ENCODE results near the gene USP35. TPM values are rescaled to one million over a fixed set of nuclear protein-coding genes. Genes with fewer than 3 reads are reported as not detected.
"Not testable (repeated sequence)": the region's sequence is repeated elsewhere in the genome, so short reads cannot be mapped to it uniquely, and the experiment has no call there.

USP35 gene
- total RNA-seq, 1 donor from 2014 or later, result 16.5 TPM

- H3K36me3 Mint-ChIP-seq (ENCODE audit: insufficient read depth), result peaks cover 11% of the 10 kb centered on the region
- DNase-seq (ENCODE audit: low spot score, unreplicated experiment), result no peak
- no peaks in the 10 kb centered on the region for H3K27me3 Mint-ChIP-seq
- H3K4me3 Mint-ChIP-seq (ENCODE audit: low read depth), result no peak overlapping the region
- no peak overlapping the region for H3K27ac Mint-ChIP-seq
- H3K4me1 Mint-ChIP-seq (ENCODE audit: low read depth), result peaks cover 3% of the 10 kb centered on the region
- H3K9me3 Mint-ChIP-seq (ENCODE audit: low read depth), result no peaks in the 10 kb centered on the region
- TF ChIP-seq, protein P1, sequence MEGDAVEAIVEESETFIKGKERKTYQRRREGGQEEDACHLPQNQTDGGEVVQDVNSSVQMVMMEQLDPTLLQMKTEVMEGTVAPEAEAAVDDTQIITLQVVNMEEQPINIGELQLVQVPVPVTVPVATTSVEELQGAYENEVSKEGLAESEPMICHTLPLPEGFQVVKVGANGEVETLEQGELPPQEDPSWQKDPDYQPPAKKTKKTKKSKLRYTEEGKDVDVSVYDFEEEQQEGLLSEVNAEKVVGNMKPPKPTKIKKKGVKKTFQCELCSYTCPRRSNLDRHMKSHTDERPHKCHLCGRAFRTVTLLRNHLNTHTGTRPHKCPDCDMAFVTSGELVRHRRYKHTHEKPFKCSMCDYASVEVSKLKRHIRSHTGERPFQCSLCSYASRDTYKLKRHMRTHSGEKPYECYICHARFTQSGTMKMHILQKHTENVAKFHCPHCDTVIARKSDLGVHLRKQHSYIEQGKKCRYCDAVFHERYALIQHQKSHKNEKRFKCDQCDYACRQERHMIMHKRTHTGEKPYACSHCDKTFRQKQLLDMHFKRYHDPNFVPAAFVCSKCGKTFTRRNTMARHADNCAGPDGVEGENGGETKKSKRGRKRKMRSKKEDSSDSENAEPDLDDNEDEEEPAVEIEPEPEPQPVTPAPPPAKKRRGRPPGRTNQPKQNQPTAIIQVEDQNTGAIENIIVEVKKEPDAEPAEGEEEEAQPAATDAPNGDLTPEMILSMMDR (IDR thresholded peaks at IDR 0.05; ENCODE audit: unreplicated experiment), result no peak
Measured at GRCh38 chr11:78231962-78232501, 43.3 kb downstream of the USP35 start.

DNA sequence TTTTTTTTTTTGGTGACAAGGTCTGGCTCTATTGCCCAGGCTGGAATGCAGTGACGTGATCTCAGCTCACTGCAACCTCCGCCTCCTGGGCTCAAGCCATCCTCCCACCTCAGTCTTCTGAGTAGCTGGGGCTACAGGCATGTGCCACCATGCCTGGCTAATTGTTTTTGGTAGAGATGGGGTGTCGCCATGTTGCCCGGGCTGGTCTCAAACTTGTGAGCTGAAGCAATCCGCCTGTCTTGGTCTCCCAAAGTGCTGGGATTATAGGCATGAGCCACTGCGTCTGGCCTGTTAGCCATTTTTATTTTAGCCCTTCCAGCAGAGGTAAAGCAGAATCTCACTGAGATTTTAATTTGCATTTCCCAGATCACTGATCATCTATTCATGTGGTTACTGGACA lies 44.3 kb downstream of the USP35 start:
- not testable (repeated sequence) for DNase-seq (ENCODE audit: low spot score, unreplicated experiment); H3K27me3 Mint-ChIP-seq; H3K27ac Mint-ChIP-seq; H3K4me3 Mint-ChIP-seq (ENCODE audit: low read depth); H3K9me3 Mint-ChIP-seq (ENCODE audit: low read depth); H3K4me1 Mint-ChIP-seq (ENCODE audit: low read depth)
- H3K36me3 Mint-ChIP-seq (ENCODE audit: insufficient read depth), result peaks cover 20% of the 10 kb centered on the region

GRCh38 chr11:78234006-78234405 lies 45.3 kb downstream of the USP35 start:
- Mint-ChIP-seq H3K27me3 (no peaks in the 10 kb centered on the region), H3K4me3 (ENCODE audit: low read depth) (no peak overlapping the region), H3K4me1 (ENCODE audit: low read depth) (peaks cover 3% of the 10 kb centered on the region), H3K27ac (no peak overlapping the region), H3K36me3 (ENCODE audit: insufficient read depth) (peaks cover 24% of the 10 kb centered on the region), H3K9me3 (ENCODE audit: low read depth) (peaks cover 8% of the 10 kb centered on the region)
- TF ChIP-seq, protein P1 (IDR thresholded peaks at IDR 0.05; ENCODE audit: unreplicated experiment), result no peak
- DNase-seq (ENCODE audit: low spot score, unreplicated experiment), result no peak

- Mint-ChIP-seq H3K9me3 (ENCODE audit: low read depth) (peaks cover 17% of the 10 kb centered on the region), H3K4me3 (ENCODE audit: low read depth) (no peak overlapping the region), H3K27me3 (no peaks in the 10 kb centered on the region), H3K27ac (no peak overlapping the region), H3K36me3 (ENCODE audit: insufficient read depth) (peaks cover 39% of the 10 kb centered on the region), H3K4me1 (ENCODE audit: low read depth) (no peaks in the 10 kb centered on the region)
- TF ChIP-seq, protein P1 (IDR thresholded peaks at IDR 0.05; ENCODE audit: unreplicated experiment), result no peak
- no peak for DNase-seq (ENCODE audit: low spot score, unreplicated experiment)
Measured at GRCh38 chr11:78237293-78238046, 48.8 kb downstream of the USP35 start.

DNA sequence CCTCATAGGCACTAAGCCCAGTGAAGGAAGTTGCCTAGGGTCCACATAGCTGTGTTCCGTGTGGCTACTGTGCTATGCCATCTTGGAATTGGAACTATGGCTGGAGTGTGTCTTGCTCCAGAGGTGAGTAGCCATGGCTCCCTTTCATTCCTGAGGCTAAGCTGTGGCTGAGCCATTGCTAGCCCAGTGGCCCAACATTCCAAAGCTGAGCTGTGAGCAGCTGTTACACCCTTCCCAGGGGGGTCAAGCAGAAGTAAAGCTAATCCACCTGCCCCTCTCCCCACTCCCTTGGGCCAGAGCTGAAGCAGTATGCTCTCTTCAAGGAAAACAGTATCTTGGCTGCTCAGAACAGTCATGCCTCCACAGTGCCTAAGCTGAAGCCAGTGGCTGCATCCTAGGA lies 51.1 kb downstream of the USP35 start:
- no peak for DNase-seq (ENCODE audit: low spot score, unreplicated experiment)
- TF ChIP-seq, protein P1 (IDR thresholded peaks at IDR 0.05; ENCODE audit: unreplicated experiment), result no peak
- Mint-ChIP-seq H3K4me3 (ENCODE audit: low read depth) (no peak overlapping the region), H3K27me3 (no peaks in the 10 kb centered on the region), H3K4me1 (ENCODE audit: low read depth) (no peaks in the 10 kb centered on the region), H3K27ac (no peak overlapping the region), H3K9me3 (ENCODE audit: low read depth) (peaks cover 19% of the 10 kb centered on the region), H3K36me3 (ENCODE audit: insufficient read depth) (peaks cover 41% of the 10 kb centered on the region)

GRCh38 chr11:78241475-78241874 lies 52.8 kb downstream of the USP35 start:
- Mint-ChIP-seq H3K4me3 (ENCODE audit: low read depth) (no peak overlapping the region), H3K27me3 (no peaks in the 10 kb centered on the region), H3K36me3 (ENCODE audit: insufficient read depth) (peaks cover 45% of the 10 kb centered on the region), H3K27ac (no peak overlapping the region), H3K9me3 (ENCODE audit: low read depth) (peaks cover 19% of the 10 kb centered on the region), H3K4me1 (ENCODE audit: low read depth) (no peaks in the 10 kb centered on the region)
- TF ChIP-seq, protein P1 (IDR thresholded peaks at IDR 0.05; ENCODE audit: unreplicated experiment), result no peak
- no peak for DNase-seq (ENCODE audit: low spot score, unreplicated experiment)

Data from progenitor cell of endocrine pancreas (in vitro differentiated cells).